ENCODE results near the gene ANKFY1.

The ANKFY1 gene

DNA sequence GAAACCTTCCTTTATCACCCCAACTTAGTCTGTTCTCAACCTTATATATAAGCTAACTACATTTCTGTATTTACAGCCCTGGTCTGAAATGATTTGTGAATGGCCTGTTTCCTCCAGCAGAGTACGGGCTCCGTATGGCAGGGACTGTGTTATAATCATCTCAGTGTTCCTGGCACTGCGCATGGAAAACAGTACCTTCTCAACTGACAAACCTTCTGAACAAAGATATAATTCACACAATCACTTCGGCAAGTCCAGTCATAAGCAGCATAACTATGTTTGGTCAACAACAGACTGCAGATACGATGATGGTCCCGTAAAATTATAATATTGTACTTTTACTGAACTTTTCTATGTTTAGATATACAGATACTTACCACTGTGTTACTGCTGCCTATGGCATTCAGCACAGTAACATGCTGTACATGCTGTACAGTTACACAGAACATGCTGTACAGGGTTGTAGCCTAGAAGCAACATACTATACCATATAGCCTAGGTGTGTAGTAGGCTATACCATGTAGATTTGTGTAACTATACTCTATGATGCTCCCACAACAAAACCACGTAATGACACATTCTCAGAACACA, 30.0 kb downstream of the ANKFY1 start:
- Histone ChIP-seq H3K27me3 (ENCODE audit: insufficient read depth, insufficient read length) (no peaks in the 10 kb centered on the region), H3K9ac (ENCODE audit: insufficient read length, low read depth) (no peak overlapping the region), H3K4me1 (ENCODE audit: insufficient read depth, insufficient read length) (no peaks in the 10 kb centered on the region), H3K36me3 (ENCODE audit: insufficient read depth, insufficient read length, low read length) (peaks cover 38% of the 10 kb centered on the region), H3K9me3 (ENCODE audit: insufficient read depth, low read length) (no peaks in the 10 kb centered on the region), H3K4me3 (ENCODE audit: insufficient read length, low read depth) (no peak overlapping the region)
- TF ChIP-seq YY1 (IDR thresholded peaks at IDR 0.05; ENCODE audit: insufficient read depth, insufficient read length) (no peak), SUZ12 (IDR thresholded peaks at IDR 0.05; ENCODE audit: extremely low read depth, insufficient read depth, insufficient read length) (no peak), ZNF274 (IDR thresholded peaks at IDR 0.05; ENCODE audit: low read depth, low read length) (no peak)
- DNase-seq (ENCODE audit: low read depth, low spot score), result no peak

DNA sequence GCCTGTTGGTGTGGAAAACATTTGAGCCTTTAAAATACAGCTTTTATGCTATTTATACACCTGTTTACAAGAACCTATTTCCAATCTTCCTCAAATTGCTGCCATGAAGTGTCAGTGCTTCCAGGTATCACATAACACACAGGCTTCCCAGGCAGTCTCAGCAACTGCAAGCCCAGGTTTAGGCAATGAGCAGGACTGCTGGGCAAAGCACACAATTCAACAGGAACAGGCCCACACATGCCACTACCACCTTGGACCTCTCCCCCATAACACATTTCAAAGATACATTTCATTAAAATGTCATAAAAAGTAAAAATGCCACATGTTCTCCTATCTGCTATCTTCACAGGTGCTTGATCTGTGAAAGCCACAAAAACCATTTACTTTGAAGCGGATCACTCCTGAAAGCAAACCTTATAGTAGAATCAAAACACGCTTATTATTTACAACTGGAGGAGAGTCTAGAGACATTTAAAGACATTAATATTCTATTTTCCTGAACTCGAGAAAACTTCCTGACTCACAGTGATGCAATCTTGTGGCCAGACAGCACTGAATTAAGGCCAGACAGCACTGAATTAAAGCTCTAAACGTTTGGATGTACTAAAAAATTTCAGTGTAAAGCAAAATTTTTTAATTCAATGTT, 31.5 kb downstream of the ANKFY1 start:
- TF ChIP-seq ZNF274 (IDR thresholded peaks at IDR 0.05; ENCODE audit: low read depth, low read length) (no peak), SUZ12 (IDR thresholded peaks at IDR 0.05; ENCODE audit: extremely low read depth, insufficient read depth, insufficient read length) (no peak), YY1 (IDR thresholded peaks at IDR 0.05; ENCODE audit: insufficient read depth, insufficient read length) (no peak)
- H3K36me3 ChIP-seq (ENCODE audit: insufficient read depth, insufficient read length, low read length), result peaks cover 30% of the 10 kb centered on the region
- DNase-seq (ENCODE audit: low read depth, low spot score), result no peak
- no peak overlapping the region for H3K4me3 ChIP-seq (ENCODE audit: insufficient read length, low read depth)
- no peak overlapping the region for H3K9ac ChIP-seq (ENCODE audit: insufficient read length, low read depth)
- no peaks in the 10 kb centered on the region for H3K4me1 ChIP-seq (ENCODE audit: insufficient read depth, insufficient read length)
- H3K27me3 ChIP-seq (ENCODE audit: insufficient read depth, insufficient read length), result no peaks in the 10 kb centered on the region
- H3K9me3 ChIP-seq (ENCODE audit: insufficient read depth, low read length), result no peaks in the 10 kb centered on the region

- TF ChIP-seq ZNF274 (IDR thresholded peaks at IDR 0.05; ENCODE audit: low read depth, low read length) (no peak), SUZ12 (IDR thresholded peaks at IDR 0.05; ENCODE audit: extremely low read depth, insufficient read depth, insufficient read length) (no peak), YY1 (IDR thresholded peaks at IDR 0.05; ENCODE audit: insufficient read depth, insufficient read length) (no peak)
- Histone ChIP-seq H3K4me3 (ENCODE audit: insufficient read length, low read depth) (no peak overlapping the region), H3K27me3 (ENCODE audit: insufficient read depth, insufficient read length) (no peaks in the 10 kb centered on the region), H3K9me3 (ENCODE audit: insufficient read depth, low read length) (no peaks in the 10 kb centered on the region), H3K9ac (ENCODE audit: insufficient read length, low read depth) (no peak overlapping the region), H3K4me1 (ENCODE audit: insufficient read depth, insufficient read length) (no peaks in the 10 kb centered on the region), H3K36me3 (ENCODE audit: insufficient read depth, insufficient read length, low read length) (peaks cover 29% of the 10 kb centered on the region)
- DNase-seq (ENCODE audit: low read depth, low spot score), result peak; percentile 39
Measured at GRCh38 chr17:4229627-4230541, 33.9 kb downstream of the ANKFY1 start.

GRCh38 chr17:4221899-4222659, 41.7 kb downstream of the ANKFY1 start:
- H3K36me3 ChIP-seq (ENCODE audit: insufficient read depth, insufficient read length, low read length), result peaks cover 21% of the 10 kb centered on the region
- no peak overlapping the region for H3K9ac ChIP-seq (ENCODE audit: insufficient read length, low read depth)
- no peaks in the 10 kb centered on the region for H3K4me1 ChIP-seq (ENCODE audit: insufficient read depth, insufficient read length)
- no peaks in the 10 kb centered on the region for H3K27me3 ChIP-seq (ENCODE audit: insufficient read depth, insufficient read length)
- TF ChIP-seq SUZ12 (IDR thresholded peaks at IDR 0.05; ENCODE audit: extremely low read depth, insufficient read depth, insufficient read length) (no peak), ZNF274 (IDR thresholded peaks at IDR 0.05; ENCODE audit: low read depth, low read length) (no peak), YY1 (IDR thresholded peaks at IDR 0.05; ENCODE audit: insufficient read depth, insufficient read length) (no peak)
- no peak for DNase-seq (ENCODE audit: low read depth, low spot score)
- no peak overlapping the region for H3K4me3 ChIP-seq (ENCODE audit: insufficient read length, low read depth)
- no peaks in the 10 kb centered on the region for H3K9me3 ChIP-seq (ENCODE audit: insufficient read depth, low read length)

DNA sequence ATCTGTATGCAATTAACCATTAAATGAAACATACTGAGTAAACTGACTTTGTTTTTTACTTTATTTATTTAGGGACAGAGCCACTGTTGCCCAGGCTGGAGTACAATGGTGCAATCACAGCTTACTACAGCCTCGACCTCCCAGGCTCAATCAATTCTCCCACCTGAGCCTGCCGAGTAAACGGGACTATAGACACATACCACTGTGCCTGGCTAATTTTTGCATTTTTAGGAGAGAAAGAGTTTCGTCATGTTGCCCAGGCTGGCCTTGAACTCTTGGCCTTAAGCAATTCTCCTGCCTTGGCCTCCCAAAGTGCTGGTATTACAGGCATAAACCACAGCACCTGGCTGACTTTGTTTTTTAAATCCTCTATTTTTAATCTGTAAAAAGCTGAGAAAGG, 42.6 kb downstream of the ANKFY1 start:
- H3K27me3 ChIP-seq (ENCODE audit: insufficient read depth, insufficient read length), result no peaks in the 10 kb centered on the region
- H3K36me3 ChIP-seq (ENCODE audit: insufficient read depth, insufficient read length, low read length), result peaks cover 23% of the 10 kb centered on the region
- no peak overlapping the region for H3K9ac ChIP-seq (ENCODE audit: insufficient read length, low read depth)
- H3K4me1 ChIP-seq (ENCODE audit: insufficient read depth, insufficient read length), result no peaks in the 10 kb centered on the region
- H3K9me3 ChIP-seq (ENCODE audit: insufficient read depth, low read length), result no peaks in the 10 kb centered on the region
- H3K4me3 ChIP-seq (ENCODE audit: insufficient read length, low read depth), result no peak overlapping the region
- no peak for DNase-seq (ENCODE audit: low read depth, low spot score)
- TF ChIP-seq ZNF274 (IDR thresholded peaks at IDR 0.05; ENCODE audit: low read depth, low read length) (no peak), SUZ12 (IDR thresholded peaks at IDR 0.05; ENCODE audit: extremely low read depth, insufficient read depth, insufficient read length) (no peak)

- peaks cover 23% of the 10 kb centered on the region for H3K36me3 ChIP-seq (ENCODE audit: insufficient read depth, insufficient read length, low read length)
- no peak for DNase-seq (ENCODE audit: low read depth, low spot score)
Measured at GRCh38 chr17:4220655-4221054, 43.1 kb downstream of the ANKFY1 start.

More at GRCh38 chr17:4220655-4221054, 43.1 kb downstream of the ANKFY1 start:
- no peaks in the 10 kb centered on the region for H3K9me3 ChIP-seq (ENCODE audit: insufficient read depth, low read length)
- no peak overlapping the region for H3K4me3 ChIP-seq (ENCODE audit: insufficient read length, low read depth)
- TF ChIP-seq ZNF274 (IDR thresholded peaks at IDR 0.05; ENCODE audit: low read depth, low read length) (no peak), YY1 (IDR thresholded peaks at IDR 0.05; ENCODE audit: insufficient read depth, insufficient read length) (no peak), SUZ12 (IDR thresholded peaks at IDR 0.05; ENCODE audit: extremely low read depth, insufficient read depth, insufficient read length) (no peak)
- H3K9ac ChIP-seq (ENCODE audit: insufficient read length, low read depth), result no peak overlapping the region
- no peaks in the 10 kb centered on the region for H3K27me3 ChIP-seq (ENCODE audit: insufficient read depth, insufficient read length)
- no peaks in the 10 kb centered on the region for H3K4me1 ChIP-seq (ENCODE audit: insufficient read depth, insufficient read length)
